Loucy (cell line): Measurements from ENCODE around the gene KIF18B.

Experiments used
- CTCF ChIP-seq: fragments of 200-600 bp; sonication (generic); conservative IDR thresholded peaks from 2 replicates; pipeline ENCODE4 v1.5.1; 2014; ENCODE audit warnings: mild to moderate bottlenecking, antibody characterized with exemption, low read length
- EZH2phosphoT487 ChIP-seq: fragments of 200-600 bp; IDR thresholded peaks from 2 replicates; pipeline ENCODE4 v1.6.1; 2018; ENCODE audit warnings: antibody characterized with exemption, mild to moderate bottlenecking, moderate library complexity, borderline replicate concordance

DNA sequence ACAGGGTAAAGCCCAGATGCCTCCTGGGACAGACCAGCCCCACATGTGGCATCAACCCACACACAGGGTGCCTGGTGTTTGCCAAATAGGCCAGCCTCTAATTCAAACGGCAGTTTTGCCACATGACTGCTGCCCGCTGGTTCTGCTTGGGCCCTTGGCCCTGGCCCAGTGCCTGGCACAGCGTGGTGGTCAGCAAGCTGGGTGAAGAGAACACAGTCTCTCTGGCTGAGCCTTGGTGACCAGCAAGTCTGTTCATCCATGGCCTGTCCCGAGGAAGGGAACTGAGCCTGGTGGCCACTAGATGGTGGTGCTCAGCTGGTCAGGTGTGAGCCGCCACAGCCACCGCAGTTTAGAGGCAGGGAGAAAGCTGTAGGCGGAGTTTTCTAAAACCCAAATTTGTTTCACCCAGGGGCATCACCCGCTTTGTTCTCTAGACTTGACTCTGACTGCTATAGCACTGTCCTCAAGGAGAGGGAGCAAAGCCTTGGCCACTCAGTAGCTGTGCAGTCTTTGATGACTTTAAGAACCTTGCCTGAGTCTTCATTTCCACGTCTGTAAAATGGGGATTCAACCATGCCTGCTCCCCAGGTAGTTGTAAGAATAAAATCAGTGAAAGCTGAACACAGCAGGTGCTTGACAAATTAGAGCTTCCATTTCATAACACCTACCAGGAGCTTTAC lies 27.5 kb downstream of the KIF18B start:
- TF ChIP-seq CTCF (peak; percentile 89), EZH2phosphoT487 (no peak)
